Heart left ventricle (tissue), 16 donors: ENCODE results near the gene SUSD5. TPM values are rescaled to one million over a fixed set of nuclear protein-coding genes. Genes with fewer than 3 reads are reported as not detected.

Experiments
- ATAC-seq, 4 donors: fragments of 200-7000 bp; cut with Tn5 transposase; one replicate each; pipeline ENCODE4 v1.9.1; 2020 to 2022; ENCODE audit warnings: moderate library complexity in 4 of 4, mild to moderate bottlenecking in 3 of 4, moderate number of reproducible peaks in 1 of 4
- DNase-seq, 5 donors: peaks; one replicate each; pipeline ENCODE4 v3.0.0-alpha.2; 2020
- H3K27ac ChIP-seq, 12 donors: fragments of 200-600 bp; sonication (generic) in 4 of 12; one replicate each; pipeline versions ENCODE4 v1.5.0 to v1.8.0; 2016 to 2022; ENCODE audit warnings: mild to moderate bottlenecking in 2 of 12
- H3K27me3 ChIP-seq, 9 donors: fragments of 200-600 bp; sonication (generic) in 2 of 9; one replicate each; pipeline versions ENCODE4 v1.5.1 to v1.8.0; 2016 to 2022; ENCODE audit warnings: mild to moderate bottlenecking in 3 of 9
- H3K36me3 ChIP-seq, 9 donors: fragments of 200-600 bp; sonication (generic) in 2 of 9; one replicate each; pipeline versions ENCODE4 v1.5.0 to v1.8.0; 2018 to 2022; ENCODE audit warnings: mild to moderate bottlenecking in 2 of 9
- H3K4me1 ChIP-seq, 12 donors: fragments of 200-600 bp; sonication (generic) in 4 of 12; one replicate each; pipeline versions ENCODE4 v1.5.0 to v1.8.0; 2016 to 2022; ENCODE audit warnings: mild to moderate bottlenecking in 3 of 12
- H3K4me3 ChIP-seq, 12 donors: fragments of 200-600 bp; sonication (generic) in 4 of 12; one replicate each; pipeline versions ENCODE4 v1.5.0 to v1.8.0; 2017 to 2022; ENCODE audit warnings: mild to moderate bottlenecking in 9 of 12, moderate library complexity in 4 of 12
- H3K9me3 ChIP-seq, 12 donors: fragments of 200-600 bp; sonication (generic) in 4 of 12; one replicate each; pipeline versions ENCODE4 v1.5.0 to v1.8.0; 2016 to 2022; ENCODE audit warnings: mild to moderate bottlenecking in 1 of 12
- CTCF ChIP-seq, 12 donors: fragments of 200-600 bp; sonication (generic) in 4 of 12; IDR thresholded peaks; one replicate each; pipeline versions ENCODE4 v1.5.0 to v1.8.0; 2018 to 2022; ENCODE audit warnings: antibody characterized with exemption in 12 of 12, mild to moderate bottlenecking in 5 of 12
- POLR2A ChIP-seq, 2 donors: fragments of 450-650 bp; IDR thresholded peaks; one replicate each; pipeline ENCODE4 v1.6.1; 2017; ENCODE audit warnings: antibody characterized with exemption in 2 of 2, mild to moderate bottlenecking in 2 of 2, moderate library complexity in 2 of 2
- WGBS, 4 donors: extraction: QIAGEN DNeasy Blood & Tissue Kit in 2 of 4; methylation state at CpG; one replicate each; pipeline versions ENCODE4 v1.1.5 to v1.1.7; 2013 to 2018; 5-methylcytosine and 5-hydroxymethylcytosine counted together
- intact Hi-C, 10 donors: fragments of 100-400 bp; cut with DNase I; formaldehyde crosslinking; loops; one replicate each; pipeline versions ENCODE4 v1.11.1 to v1.14.2; 2022
- polyA plus RNA-seq, 2 donors: library from polyadenylated mRNA; stranded (reverse); fragments of 200-250 nt; gene quantifications; one replicate each; pipeline ENCODE4 v1.2.3, GENCODE V29; 2013
- total RNA-seq, 9 donors: library from RNA; depleted of rRNA in 2 of 9; stranded (reverse); fragments of >200 nt in 2 of 9; fragmentation: NEBNext Ultra II Directional in 3 of 9; extraction: Animal tissue kit (Norgen Biotek cat#: 25700) in 3 of 9; gene quantifications; one replicate each; pipeline versions ENCODE4 v1.1.0 to v1.2.4, GENCODE V29; 2016 to 2023
- donor health status: ischemic (EF 13 %, LVEDD 7.1; RV severe dilation, severe dysfunction).
- donor health status: healthy with polysubstance abuse.
- donor health status: DM: no; HTN: yes; CAD: no.
- donor health status: DM: no; HTN: no; CAD: no.
- donor health status: ischemic (EF 25% LVEDD 6.9; RV normal size, moderate dysfunction).
- donor health status: ischemic (EF 25% LVEDD 5.7; RV mildly dilated, moderate dysfunction).
- donor health status: healthy.
- donor health status: DM: yes; HTN: yes; CAD: no.
- donor health status: ischemic (EF 35%, LVEDD 5.7; RV mildly dilated, moderate dysfunction).
- donor health status: nonischemic (EF 11% LVEDD 7.7; RV severe dilation, severe dysfunction).
- donor health status: DM: yes; HTN: yes; CAD: no.
- donor health status: PGD.
- donor health status: ischemic (EF 29% LVEDD 5.4; RV normal size, mild dysfunction).
- donor health status: nonischemic (EF 23%, LVEDD 6.1; RV moderate dilation, normal function).

Gene SUSD5
- total and polyA plus RNA-seq, 11 donors: 0.49 to 20.3 (median 1.1) TPM

GRCh38 chr3:33137691-33138090 lies 80.9 kb downstream of the SUSD5 start:
- no peak overlapping the region for H3K4me3 ChIP-seq
- H3K27ac ChIP-seq: no peak overlapping the region
- H3K4me1 ChIP-seq: peaks cover 0 to 3% (median 0%) of the 10 kb centered on the region in 12 donors
- no peaks in the 10 kb centered on the region for H3K9me3 ChIP-seq
- intact Hi-C loops: loop anchor here in 1 of 10 donors (10.0 kb wide), 1 partner anchor 87 kb away; no protein-coding TSS in a partner anchor
- ATAC-seq: no peak
- H3K27me3 ChIP-seq: no peaks in the 10 kb centered on the region
- DNase-seq: no peak
- TF ChIP-seq CTCF (IDR thresholded peaks at IDR 0.05) (no peak), POLR2A (IDR thresholded peaks at IDR 0.05) (no peak)
- WGBS, 4 donors: 86 to 95% (median 91%) methylated on average over 1 of the region's 1 CpG
- H3K36me3 ChIP-seq: peaks cover 4 to 93% (median 74%) of the 10 kb centered on the region in 9 donors

- Histone ChIP-seq H3K4me3 (no peak overlapping the region), H3K9me3 (no peaks in the 10 kb centered on the region), H3K27me3 (no peaks in the 10 kb centered on the region), H3K27ac (no peak overlapping the region), H3K4me1 (peaks cover 0 to 8% (median 0%) of the 10 kb centered on the region in 12 donors), H3K36me3 (peaks cover 4 to 96% (median 82%) of the 10 kb centered on the region in 9 donors)
- no peak for TF ChIP-seq CTCF (IDR thresholded peaks at IDR 0.05)
- no peak for TF ChIP-seq POLR2A (IDR thresholded peaks at IDR 0.05)
- WGBS, 4 donors: 60 to 71% (median 65%) methylated on average over 3 to 4 of the region's 4 CpGs
- DNase-seq: no peak
- no peak for ATAC-seq
- intact Hi-C loops: loop anchor here in 3 of 10 donors (5.0 to 10.0 kb wide), 3 partner anchors 88 to 238 kb away; no protein-coding TSS in a partner anchor
Measured at GRCh38 chr3:33134026-33134625, 84.5 kb downstream of the SUSD5 start.

- no peak for DNase-seq
- TF ChIP-seq POLR2A (IDR thresholded peaks at IDR 0.05) (no peak), CTCF (IDR thresholded peaks at IDR 0.05) (peak in 1 of 12 donors; percentile 5)
- Histone ChIP-seq H3K36me3 (peaks cover 4 to 97% (median 80%) of the 10 kb centered on the region in 9 donors), H3K4me1 (peaks cover 0 to 8% (median 0%) of the 10 kb centered on the region in 12 donors), H3K27ac (no peak overlapping the region), H3K27me3 (no peaks in the 10 kb centered on the region), H3K4me3 (no peak overlapping the region), H3K9me3 (no peaks in the 10 kb centered on the region)
- peak in 1 of 4 donors; percentile 22 for ATAC-seq
- intact Hi-C loops: loop anchor here in 4 of 10 donors (2.0 to 10.0 kb wide), 4 partner anchors 90 to 241 kb away; no protein-coding TSS in a partner anchor
- 60 to 100% (median 93%) methylated on average over 1 of the region's 1 CpG for WGBS, 4 donors
Measured at GRCh38 chr3:33132019-33132360, 86.6 kb downstream of the SUSD5 start.

- Histone ChIP-seq H3K27me3 (no peaks in the 10 kb centered on the region), H3K4me3 (no peak overlapping the region), H3K9me3 (no peaks in the 10 kb centered on the region), H3K36me3 (peaks cover 4 to 97% (median 80%) of the 10 kb centered on the region in 9 donors), H3K27ac (no peak overlapping the region), H3K4me1 (peaks cover 0 to 8% (median 0%) of the 10 kb centered on the region in 12 donors)
- DNase-seq: no peak
- intact Hi-C loops: loop anchor here (1.0 to 10.0 kb wide), 7 partner anchors 91 to 242 kb away; no protein-coding TSS in a partner anchor
- TF ChIP-seq CTCF (IDR thresholded peaks at IDR 0.05) (peak; percentile 66 to 83 (median 77)), POLR2A (IDR thresholded peaks at IDR 0.05) (no peak)
- 21 to 28% (median 24%) methylated on average over 6 of the region's 6 CpGs for WGBS, 4 donors
- peak; percentile 47 to 74 (median 72) for ATAC-seq
Measured at GRCh38 chr3:33131331-33132018, 87.1 kb downstream of the SUSD5 start.
